ENCODE measurements around the gene CD63. TPM values are rescaled to one million over a fixed set of nuclear protein-coding genes. Genes with fewer than 3 reads are reported as not detected.

CD63 gene
- total RNA-seq, 4 donors from 2014 or later, result 500 to 856 (median 792) TPM

GRCh38 chr12:55729819-55730818 is 1.3 kb upstream of the CD63 start:
- Histone ChIP-seq H3K27ac (peak overlapping the region; percentile 90 to 98 (median 97)), H3K4me3 (peak overlapping the region; percentile 76 to 78), H3K27me3 (no peaks in the 10 kb centered on the region), H3K36me3 (peaks cover 0 to 20% of the 10 kb centered on the region in 2 donors), H3K4me1 (peaks cover 6 to 60% (median 28%) of the 10 kb centered on the region in 3 donors), H3K9me3 (no peaks in the 10 kb centered on the region)
- 4 to 9% methylated on average over 3 to 8 of the region's 19 CpGs for WGBS, 2 donors (ENCODE audit: low coverage in 1 of 2)
- peak in 1 of 2 donors; percentile 11 for TF ChIP-seq POLR2A (IDR thresholded peaks at IDR 0.05)
- no peak for TF ChIP-seq EP300 (IDR thresholded peaks at IDR 0.05)
- peak; percentile 16 for TF ChIP-seq POLR2AphosphoS5 (IDR thresholded peaks at IDR 0.05)
- peak; percentile 6 for ATAC-seq

GRCh38 chr12:55728186-55728938 is 447 bp downstream of the CD63 start:
- Histone ChIP-seq H3K36me3 (peaks cover 0 to 36% of the 10 kb centered on the region in 2 donors), H3K9me3 (no peaks in the 10 kb centered on the region), H3K27ac (peak overlapping the region; percentile 90 to 98 (median 97)), H3K27me3 (no peaks in the 10 kb centered on the region), H3K4me1 (peaks cover 6 to 77% (median 42%) of the 10 kb centered on the region in 3 donors), H3K4me3 (peak overlapping the region; percentile 76 to 78)
- TF ChIP-seq CTCF (IDR thresholded peaks at IDR 0.05) (peak in 1 of 4 experiments; percentile 8), EP300 (IDR thresholded peaks at IDR 0.05) (no peak)
- ATAC-seq, result peak; percentile 37
- 0% methylated on average over 3 to 6 of the region's 61 CpGs for WGBS, 2 donors (ENCODE audit: low coverage in 1 of 2)

GRCh38 chr12:55727643-55728185 is 1.1 kb downstream of the CD63 start:
- H3K9me3 ChIP-seq, result no peaks in the 10 kb centered on the region
- H3K4me1 ChIP-seq, result peaks cover 6 to 84% (median 44%) of the 10 kb centered on the region in 3 donors
- H3K36me3 ChIP-seq, result peaks cover 0 to 36% of the 10 kb centered on the region in 2 donors
- peak overlapping the region; percentile 90 to 98 (median 97) for H3K27ac ChIP-seq
- no peaks in the 10 kb centered on the region for H3K27me3 ChIP-seq
- TF ChIP-seq EP300 (IDR thresholded peaks at IDR 0.05), result no peak
- TF ChIP-seq CTCF (IDR thresholded peaks at IDR 0.05), result no peak
- no peak for TF ChIP-seq POLR2A (IDR thresholded peaks at IDR 0.05)
- no peak for ATAC-seq
- H3K4me3 ChIP-seq, result peak overlapping the region; percentile 76 to 78
- WGBS, 2 donors (ENCODE audit: low coverage in 1 of 2), result 0 to 9% methylated on average over 3 to 4 of the region's 9 CpGs

GRCh38 chr12:55726971-55727370 is 1.8 kb downstream of the CD63 start:
- Histone ChIP-seq H3K9me3 (no peaks in the 10 kb centered on the region), H3K4me3 (peak overlapping the region; percentile 76 to 78), H3K4me1 (peaks cover 6 to 85% (median 44%) of the 10 kb centered on the region in 3 donors), H3K27ac (peak overlapping the region; percentile 90 to 98 (median 97)), H3K27me3 (no peaks in the 10 kb centered on the region), H3K36me3 (peaks cover 0 to 36% of the 10 kb centered on the region in 2 donors)
- ATAC-seq, result no peak
- 46 to 60% methylated on average over 1 to 2 of the region's 10 CpGs for WGBS, 2 donors (ENCODE audit: low coverage in 1 of 2)
- TF ChIP-seq CTCF (IDR thresholded peaks at IDR 0.05), result no peak
- no peak for TF ChIP-seq EP300 (IDR thresholded peaks at IDR 0.05)
- TF ChIP-seq POLR2AphosphoS5 (IDR thresholded peaks at IDR 0.05), result no peak
- TF ChIP-seq POLR2A (IDR thresholded peaks at IDR 0.05), result no peak

GRCh38 chr12:55725556-55725955 is 3.3 kb downstream of the CD63 start:
- WGBS, 2 donors (ENCODE audit: low coverage in 1 of 2), result 0 to 43% methylated on average over 1 to 3 of the region's 3 CpGs
- H3K9me3 ChIP-seq, result no peaks in the 10 kb centered on the region
- TF ChIP-seq EP300 (IDR thresholded peaks at IDR 0.05) (no peak), CTCF (IDR thresholded peaks at IDR 0.05) (no peak), POLR2A (IDR thresholded peaks at IDR 0.05) (no peak), POLR2AphosphoS5 (IDR thresholded peaks at IDR 0.05) (no peak)
- ATAC-seq, result no peak
- no peak overlapping the region for H3K4me3 ChIP-seq
- H3K4me1 ChIP-seq, result peaks cover 6 to 85% (median 53%) of the 10 kb centered on the region in 3 donors
- H3K27me3 ChIP-seq, result no peaks in the 10 kb centered on the region
- H3K27ac ChIP-seq, result peak overlapping the region in 3 of 4 donors; percentile 73 to 98 (median 96)
- H3K36me3 ChIP-seq, result peaks cover 0 to 36% of the 10 kb centered on the region in 2 donors
